Spinal cord (tissue), 10 donors: ENCODE data around the gene PDAP1. TPM values are rescaled to one million over a fixed set of nuclear protein-coding genes. Genes with fewer than 3 reads are reported as not detected.
"Not testable (repeated sequence)": the region's sequence is repeated elsewhere in the genome, so short reads cannot be mapped to it uniquely, and the experiment has no call there.

Experiments
- DNase-seq, 6 donors: peaks; one replicate each; pipeline versions ENCODE4 v3.0.0 to v3.0.0-alpha.2; 2013 to 2015; ENCODE audit warnings: low spot score in 6 of 6, low read depth in 4 of 6
- H3K27ac ChIP-seq: one replicate; pipeline ENCODE4 v1.5.1; 2013; ENCODE audit warnings: low read depth, low read length, control low read depth
- H3K27me3 ChIP-seq: one replicate; pipeline ENCODE4 v1.6.1; 2013; ENCODE audit warnings: low read length; ENCODE audit not compliant: control insufficient read depth, insufficient read depth
- H3K36me3 ChIP-seq: one replicate; pipeline ENCODE4 v1.6.1; 2013; ENCODE audit warnings: low read length; ENCODE audit not compliant: control insufficient read depth, insufficient read depth
- H3K4me1 ChIP-seq: one replicate; pipeline ENCODE4 v1.6.1; 2013; ENCODE audit warnings: low read length; ENCODE audit not compliant: control insufficient read depth, insufficient read depth
- H3K4me3 ChIP-seq: one replicate; pipeline ENCODE4 v1.5.1; 2013; ENCODE audit warnings: low read depth, low read length, control low read depth
- H3K9me3 ChIP-seq: one replicate; pipeline ENCODE4 v1.6.1; 2013; ENCODE audit warnings: low read length; ENCODE audit not compliant: control insufficient read depth, insufficient read depth
- WGBS: methylation state at CpG from one replicate; pipeline ENCODE4 v1.1.5; 2013; ENCODE audit warnings: missing lambda C conversion rate; ENCODE audit not compliant: insufficient coverage; 5-methylcytosine and 5-hydroxymethylcytosine counted together
- polyA plus RNA-seq, 2 donors: library from polyadenylated mRNA; unstranded; fragments of 120-200 nt; gene quantifications; one replicate each; pipeline ENCODE4 v1.2.1, GENCODE V29; 2013; ENCODE audit not compliant: insufficient read length in 2 of 2
- total RNA-seq, 2 donors: library from RNA; depleted of rRNA in 1 of 2; stranded (reverse); fragments of 120-200 nt in 1 of 2; fragments of >200 nt in 1 of 2; gene quantifications; one replicate each; pipeline versions ENCODE4 v1.2.3 to v1.2.4, GENCODE V29; 2013 to 2014
- donor health status: healthy.

Gene PDAP1
- total and polyA plus RNA-seq, 4 donors, result 19.3 to 213 (median 138) TPM

DNA sequence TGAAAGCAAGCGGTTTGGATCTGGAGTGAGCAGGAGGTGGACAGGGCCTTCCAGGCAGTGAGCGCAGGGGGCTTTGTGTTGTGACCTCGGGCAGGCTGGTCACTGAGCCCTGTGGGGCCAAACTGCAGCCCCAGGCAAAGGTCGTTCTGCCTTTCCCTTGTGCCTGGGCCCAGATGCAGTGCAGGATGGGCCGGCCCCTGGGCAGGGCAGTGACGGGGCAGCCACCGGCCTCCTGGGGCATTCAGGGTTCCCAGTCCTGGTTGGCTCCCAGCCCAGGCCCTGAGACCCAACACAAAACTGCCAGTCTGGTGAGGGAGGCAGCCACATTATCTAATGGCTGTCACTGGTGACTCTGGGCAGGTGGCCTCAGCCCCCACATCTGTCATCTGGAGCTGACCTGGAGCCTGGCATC is 26.7 kb downstream of the PDAP1 start:
- no peak overlapping the region for H3K27ac ChIP-seq
- peaks cover 23% of the 10 kb centered on the region for H3K4me1 ChIP-seq
- no peaks in the 10 kb centered on the region for H3K27me3 ChIP-seq
- no peak for DNase-seq
- H3K4me3 ChIP-seq, result no peak overlapping the region
- no peaks in the 10 kb centered on the region for H3K9me3 ChIP-seq
- 74% methylated on average over 7 of the region's 7 CpGs for WGBS
- peaks cover 10% of the 10 kb centered on the region for H3K36me3 ChIP-seq

DNA sequence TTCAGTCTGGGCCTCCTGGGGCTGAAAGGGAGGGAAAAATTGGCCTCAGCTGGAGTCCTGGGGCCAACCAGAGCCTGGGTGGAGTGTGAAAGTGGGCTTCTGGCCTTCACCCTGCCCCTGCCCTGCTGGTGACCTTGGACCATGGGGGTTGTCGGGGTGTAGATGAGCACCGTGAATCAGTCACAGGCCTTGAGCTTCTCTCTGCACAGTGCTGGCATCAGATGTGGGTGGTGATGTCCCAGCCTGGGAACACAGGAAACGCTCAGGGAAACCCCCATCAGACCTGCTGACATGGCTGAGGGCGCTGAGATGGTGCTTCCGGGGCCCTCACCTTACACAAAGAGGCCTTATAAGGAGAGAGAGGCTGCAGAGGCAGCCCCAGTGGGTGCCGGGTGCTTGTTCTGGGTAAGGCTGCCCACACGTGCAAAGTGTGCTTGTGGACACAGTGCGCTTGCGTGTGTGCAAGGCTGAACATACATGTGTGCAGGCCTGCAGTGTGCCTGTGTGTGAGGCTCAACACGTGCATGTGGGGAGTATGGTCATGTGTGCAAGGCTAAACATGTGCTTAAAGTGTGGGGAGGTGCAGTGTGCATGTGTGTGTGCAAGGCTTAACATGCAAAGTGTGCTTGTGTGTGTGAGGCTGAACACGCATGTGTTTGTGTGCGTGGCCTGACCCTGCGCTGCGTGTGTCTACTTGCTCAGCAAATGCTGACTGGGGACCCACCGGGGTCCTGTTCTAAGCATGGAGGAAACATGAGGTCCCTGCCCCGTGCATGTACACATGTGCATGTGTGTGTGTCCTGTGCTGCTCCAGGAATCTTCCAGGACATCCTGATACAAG is 27.4 kb downstream of the PDAP1 start:
- Histone ChIP-seq H3K4me3 (no peak overlapping the region), H3K27ac (no peak overlapping the region), H3K36me3 (peaks cover 4% of the 10 kb centered on the region), H3K9me3 (no peaks in the 10 kb centered on the region), H3K4me1 (peaks cover 25% of the 10 kb centered on the region), H3K27me3 (no peaks in the 10 kb centered on the region)
- WGBS, result 89% methylated on average over 16 of the region's 16 CpGs
- no peak for DNase-seq

DNA sequence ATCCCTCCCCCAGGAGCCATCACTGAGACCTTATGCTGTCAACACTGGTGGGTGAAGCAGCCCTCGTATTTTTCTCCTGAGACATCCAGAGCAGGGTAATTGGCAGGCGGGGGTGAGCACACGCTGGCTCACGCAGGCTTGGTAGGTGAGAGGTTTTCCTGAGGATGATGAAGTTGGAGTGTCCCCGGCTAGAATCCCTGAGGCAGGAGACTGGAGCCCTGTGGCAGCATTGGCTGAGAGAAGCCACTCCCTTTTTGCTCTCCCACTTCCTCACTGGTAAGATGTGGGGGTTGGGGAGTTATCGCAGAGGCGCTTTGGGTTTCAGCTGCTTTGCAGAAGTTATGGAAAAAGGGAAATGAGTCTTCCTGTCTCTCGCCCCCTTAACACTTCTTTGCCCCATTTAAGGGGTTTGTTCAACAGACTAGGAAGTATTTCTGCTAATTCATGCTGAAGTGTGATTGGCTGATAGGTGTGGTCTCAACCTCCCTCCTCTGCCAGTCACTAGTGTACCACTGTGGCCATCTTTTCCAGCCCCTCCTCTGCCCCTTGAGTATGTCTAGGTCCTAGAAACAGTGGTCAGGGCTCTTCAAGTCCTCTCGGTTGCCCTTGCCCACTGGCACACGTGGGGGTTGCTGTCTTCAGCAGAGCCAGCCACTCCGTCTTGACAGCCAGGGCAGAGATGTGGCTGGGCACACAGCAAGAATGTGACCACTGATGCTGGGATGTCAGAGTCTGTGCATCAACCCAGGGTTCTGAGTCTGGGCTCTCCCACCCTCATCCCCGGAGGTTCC is 28.2 kb downstream of the PDAP1 start:
- H3K27me3 ChIP-seq, result peaks cover 2% of the 10 kb centered on the region
- no peak overlapping the region for H3K4me3 ChIP-seq
- peak overlapping the region; percentile 90 for H3K27ac ChIP-seq
- DNase-seq, result no peak
- no peaks in the 10 kb centered on the region for H3K36me3 ChIP-seq
- WGBS, result 90% methylated on average over 8 of the region's 12 CpGs
- no peaks in the 10 kb centered on the region for H3K9me3 ChIP-seq
- H3K4me1 ChIP-seq, result peaks cover 32% of the 10 kb centered on the region

DNA sequence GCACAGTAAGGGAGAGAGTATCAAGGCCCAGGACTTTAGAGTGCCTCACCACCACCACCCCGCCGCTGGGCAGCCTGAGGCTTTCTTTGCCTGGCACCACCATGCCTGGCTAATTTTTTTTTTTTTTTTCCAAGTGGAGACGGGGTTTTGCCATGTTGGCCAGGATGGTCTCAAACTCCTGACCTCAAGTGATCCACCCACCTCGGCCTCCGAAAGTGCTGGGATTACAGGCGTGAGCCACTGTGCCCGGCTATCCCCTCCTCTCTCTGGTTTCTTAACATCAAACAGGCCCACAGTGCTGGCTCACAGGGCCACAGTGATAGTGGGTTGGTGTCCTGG is 28.7 kb downstream of the PDAP1 start:
- not testable (repeated sequence) for H3K27me3 ChIP-seq, H3K9me3 ChIP-seq, DNase-seq, H3K36me3 ChIP-seq, H3K4me3 ChIP-seq
- Histone ChIP-seq H3K4me1 (peaks cover 32% of the 10 kb centered on the region), H3K27ac (peak overlapping the region; percentile 90)
- 87% methylated on average over 7 of the region's 7 CpGs for WGBS

DNA sequence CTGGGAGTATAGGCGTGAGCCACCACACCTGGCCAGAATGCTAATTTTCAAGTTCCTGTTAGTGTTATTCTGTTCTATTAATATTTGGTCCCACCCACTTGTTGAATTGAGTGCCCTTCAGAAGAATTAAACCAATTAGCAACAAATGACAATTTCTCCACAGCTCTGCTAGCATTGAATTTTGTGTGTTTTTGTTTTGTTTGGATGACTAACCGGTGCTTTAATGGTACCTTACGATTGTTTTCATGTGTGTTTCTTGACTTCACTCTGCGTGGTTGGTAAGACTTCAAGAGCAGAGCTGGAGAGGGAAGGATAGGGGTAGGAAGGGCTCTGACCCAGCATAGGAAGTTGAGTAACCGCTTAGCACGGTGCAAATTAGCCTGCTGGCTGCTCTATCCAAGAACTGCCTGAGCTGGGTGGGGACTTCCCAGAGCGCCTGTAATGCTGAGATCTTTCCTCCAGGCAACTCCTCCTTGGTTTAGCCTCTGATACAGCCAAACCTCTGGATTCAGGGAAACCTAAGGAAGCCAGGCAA is 29.3 kb downstream of the PDAP1 start:
- Histone ChIP-seq H3K27me3 (peaks cover 4% of the 10 kb centered on the region), H3K4me1 (peaks cover 32% of the 10 kb centered on the region), H3K27ac (peak overlapping the region; percentile 90), H3K4me3 (no peak overlapping the region), H3K36me3 (no peaks in the 10 kb centered on the region), H3K9me3 (no peaks in the 10 kb centered on the region)
- WGBS, result 73% methylated on average over 6 of the region's 7 CpGs
- peak in 1 of 6 donors; percentile 69 for DNase-seq

DNA sequence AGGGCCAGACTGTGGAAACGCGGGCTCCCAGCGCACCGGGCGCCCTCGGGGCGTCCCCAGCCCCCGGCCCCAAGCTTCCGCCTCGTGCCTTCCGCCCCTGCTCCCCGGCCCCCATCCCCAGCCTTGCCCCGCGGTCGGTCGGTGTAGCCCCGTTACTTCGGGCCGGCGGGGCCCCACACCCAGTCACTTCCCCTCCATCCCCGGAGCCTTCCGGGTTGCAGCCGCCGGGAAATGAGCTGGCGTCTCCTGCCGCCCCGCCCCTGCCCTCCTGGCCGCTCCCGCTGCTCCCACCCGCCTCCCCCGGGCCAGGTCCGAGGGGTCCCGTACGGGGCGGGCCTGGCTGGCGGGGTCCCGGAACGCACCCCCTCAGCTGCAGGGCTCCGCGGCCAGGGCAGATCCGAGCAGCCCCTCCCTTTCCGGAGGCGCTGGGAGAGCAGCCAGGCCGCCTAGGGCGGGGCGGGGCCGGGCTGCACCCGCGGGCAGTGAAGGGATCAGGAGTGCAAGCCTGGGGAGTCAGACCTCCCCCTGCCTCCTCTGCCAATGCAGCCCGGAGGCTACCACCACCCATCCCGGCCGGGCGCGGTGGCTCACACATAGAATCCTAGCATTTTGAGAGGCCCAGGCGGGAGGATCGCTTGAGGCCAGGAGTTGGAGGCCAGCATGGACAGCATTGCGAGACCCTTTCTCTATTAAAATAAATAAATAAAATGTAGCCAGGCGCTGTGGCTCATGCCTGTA is 33.2 kb downstream of the PDAP1 start:
- Histone ChIP-seq H3K27me3 (peaks cover 4% of the 10 kb centered on the region), H3K27ac (peak overlapping the region; percentile 67), H3K36me3 (no peaks in the 10 kb centered on the region), H3K4me3 (peak overlapping the region; percentile 46), H3K4me1 (peaks cover 25% of the 10 kb centered on the region), H3K9me3 (no peaks in the 10 kb centered on the region)
- DNase-seq, result peak in 2 of 6 donors; percentile 11 to 75
- WGBS, result under 1% methylated on average over 46 of the region's 58 CpGs

DNA sequence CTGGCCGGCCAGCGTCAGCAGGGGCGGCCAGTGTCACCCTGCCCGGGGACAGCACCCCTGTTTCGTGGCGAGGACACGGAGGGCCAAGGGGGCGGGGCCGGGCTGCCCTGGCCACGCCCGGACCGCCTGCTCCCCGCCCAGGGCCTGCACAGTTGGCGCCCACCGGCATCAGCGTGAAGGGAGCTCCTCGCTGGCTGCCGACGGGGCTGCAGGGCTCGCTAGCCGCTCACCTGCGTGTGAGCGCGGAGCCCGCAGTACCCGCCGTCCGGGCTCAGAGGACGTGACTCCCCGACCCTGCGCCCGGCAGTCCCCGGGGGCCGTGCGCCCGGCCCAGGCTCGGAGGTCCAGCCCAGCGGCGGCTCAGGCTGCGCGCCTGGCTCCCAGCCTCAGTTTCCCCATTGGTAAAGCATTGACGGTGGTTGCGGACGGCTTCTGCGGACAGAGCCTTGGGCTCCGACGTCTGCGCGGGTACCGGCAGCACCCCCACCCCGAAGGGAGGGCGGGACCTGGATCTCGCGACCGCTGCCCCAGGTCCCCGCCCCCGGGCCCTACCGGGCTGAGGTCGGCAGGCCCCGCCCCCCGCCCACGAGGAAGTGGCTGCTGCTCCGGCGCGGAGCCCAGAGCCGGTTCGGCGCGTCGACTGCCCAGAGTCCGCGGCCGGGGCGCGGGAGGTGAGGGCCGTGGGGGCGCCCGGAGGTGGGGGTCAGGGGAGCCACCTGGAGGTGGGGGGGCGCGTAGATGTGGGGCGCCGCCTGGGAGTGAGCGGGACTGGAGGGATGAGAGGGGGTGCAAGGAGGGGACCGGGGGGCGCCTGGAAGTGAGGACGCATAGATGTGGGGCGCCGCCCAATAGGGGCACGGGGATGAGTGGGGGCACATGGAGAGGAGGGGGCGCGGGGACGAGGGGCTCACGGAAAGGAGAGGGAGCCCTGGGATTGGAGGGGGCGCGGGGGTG is 34.0 kb downstream of the PDAP1 start, which contains the start of gene ARPC1B:
TSS of gene ARPC1B (plus strand) at position 620 of the 954 bp plus-strand sequence. CDS start 10,985 bp downstream, outside the sequence.
- peak in 1 of 6 donors; percentile 63 for DNase-seq
- WGBS, result 3% methylated on average over 95 of the region's 95 CpGs

DNA sequence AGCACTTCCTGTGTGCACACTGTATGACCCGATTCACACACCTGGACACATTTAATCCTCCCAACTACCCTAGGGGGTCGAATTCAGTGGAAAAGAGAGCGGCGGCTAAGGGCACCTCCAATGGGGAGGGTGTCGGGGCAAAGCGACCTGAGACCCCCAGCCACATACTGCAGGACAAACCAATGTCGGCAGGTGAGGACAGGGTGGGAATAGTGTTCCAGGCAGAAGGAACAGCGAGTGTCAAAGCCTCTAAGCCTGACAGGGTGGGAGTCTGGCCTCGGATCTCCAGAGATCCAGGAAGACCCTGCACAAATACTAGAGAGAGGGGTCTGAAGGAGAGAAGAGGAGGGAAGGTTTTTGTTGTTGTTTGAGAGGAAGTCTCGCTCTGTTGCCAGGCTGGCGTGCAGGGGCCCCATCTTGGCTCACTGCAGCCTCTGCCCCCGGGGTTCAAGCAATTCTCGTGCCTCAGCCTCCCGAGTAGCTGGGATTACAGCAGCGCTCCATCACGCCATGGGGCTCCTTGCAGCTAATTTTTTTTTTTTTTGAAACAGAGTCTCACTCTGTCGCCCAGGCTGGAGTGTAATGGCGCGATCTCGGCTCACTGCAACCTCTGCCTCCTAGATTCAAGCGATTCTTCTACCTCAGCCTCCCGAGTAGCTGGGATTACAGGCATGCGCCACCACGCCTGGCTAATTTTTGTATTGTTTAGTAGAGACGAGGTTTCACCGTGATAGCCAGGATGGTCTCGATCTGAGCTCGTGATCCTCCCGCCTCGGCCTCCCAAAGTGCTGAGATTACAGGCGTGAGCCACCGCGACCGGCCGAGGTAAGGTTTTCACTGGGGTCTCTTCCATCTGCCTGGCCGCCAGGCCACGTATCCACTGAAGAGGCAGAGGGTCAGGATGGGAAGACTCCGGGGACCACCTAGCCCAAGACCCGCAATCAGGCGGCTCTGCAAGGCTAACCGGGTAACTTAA is 35.0 kb downstream of the PDAP1 start:
- WGBS, result 81% methylated on average over 27 of the region's 41 CpGs
- peaks cover 4% of the 10 kb centered on the region for H3K27me3 ChIP-seq
- peak overlapping the region; percentile 61 for H3K27ac ChIP-seq
- H3K9me3 ChIP-seq, result no peaks in the 10 kb centered on the region
- H3K36me3 ChIP-seq, result peaks cover 13% of the 10 kb centered on the region
- H3K4me1 ChIP-seq, result peaks cover 13% of the 10 kb centered on the region
- no peak overlapping the region for H3K4me3 ChIP-seq
- no peak for DNase-seq

More for the DNA sequence above, 34.0 kb downstream of the PDAP1 start, which contains the start of gene ARPC1B:
- H3K9me3 ChIP-seq, result no peaks in the 10 kb centered on the region
- H3K36me3 ChIP-seq, result peaks cover 7% of the 10 kb centered on the region
- H3K27me3 ChIP-seq, result peaks cover 4% of the 10 kb centered on the region
- peaks cover 16% of the 10 kb centered on the region for H3K4me1 ChIP-seq
- H3K4me3 ChIP-seq, result peak within 1 kb of the TSS; percentile 46
- peak within 1 kb of the TSS; percentile 67 for H3K27ac ChIP-seq
